GM21576 (cell line): ENCODE measurements around the gene PFKFB2.

Experiments
- ATAC-seq: cut with Tn5 transposase; IDR thresholded peaks from one replicate; pipeline ENCODE4 v1.9.1; 2021; ENCODE audit warnings: mild to moderate bottlenecking, moderate library complexity; ENCODE audit not compliant: unreplicated experiment

The PFKFB2 gene

DNA sequence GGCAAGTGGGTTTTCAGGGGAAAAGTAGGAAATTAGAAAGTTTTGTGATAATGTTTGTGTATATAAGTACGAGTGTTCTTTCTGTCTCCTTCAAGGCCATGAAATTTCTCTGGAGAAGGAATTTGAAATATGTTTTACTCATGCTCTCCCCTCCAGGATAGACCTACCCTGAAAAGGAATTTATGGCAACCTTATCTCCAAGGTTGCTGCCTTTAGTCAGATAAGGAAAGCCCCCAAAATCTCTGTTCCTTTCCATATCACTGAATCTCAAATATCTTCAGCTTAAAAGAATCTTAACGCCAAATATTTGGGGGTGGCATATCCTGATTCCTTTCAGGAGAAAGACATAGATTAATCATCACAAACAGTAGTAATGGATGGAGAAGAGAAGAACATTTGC, 35.1 kb downstream of the PFKFB2 start:
- no peak for ATAC-seq

DNA sequence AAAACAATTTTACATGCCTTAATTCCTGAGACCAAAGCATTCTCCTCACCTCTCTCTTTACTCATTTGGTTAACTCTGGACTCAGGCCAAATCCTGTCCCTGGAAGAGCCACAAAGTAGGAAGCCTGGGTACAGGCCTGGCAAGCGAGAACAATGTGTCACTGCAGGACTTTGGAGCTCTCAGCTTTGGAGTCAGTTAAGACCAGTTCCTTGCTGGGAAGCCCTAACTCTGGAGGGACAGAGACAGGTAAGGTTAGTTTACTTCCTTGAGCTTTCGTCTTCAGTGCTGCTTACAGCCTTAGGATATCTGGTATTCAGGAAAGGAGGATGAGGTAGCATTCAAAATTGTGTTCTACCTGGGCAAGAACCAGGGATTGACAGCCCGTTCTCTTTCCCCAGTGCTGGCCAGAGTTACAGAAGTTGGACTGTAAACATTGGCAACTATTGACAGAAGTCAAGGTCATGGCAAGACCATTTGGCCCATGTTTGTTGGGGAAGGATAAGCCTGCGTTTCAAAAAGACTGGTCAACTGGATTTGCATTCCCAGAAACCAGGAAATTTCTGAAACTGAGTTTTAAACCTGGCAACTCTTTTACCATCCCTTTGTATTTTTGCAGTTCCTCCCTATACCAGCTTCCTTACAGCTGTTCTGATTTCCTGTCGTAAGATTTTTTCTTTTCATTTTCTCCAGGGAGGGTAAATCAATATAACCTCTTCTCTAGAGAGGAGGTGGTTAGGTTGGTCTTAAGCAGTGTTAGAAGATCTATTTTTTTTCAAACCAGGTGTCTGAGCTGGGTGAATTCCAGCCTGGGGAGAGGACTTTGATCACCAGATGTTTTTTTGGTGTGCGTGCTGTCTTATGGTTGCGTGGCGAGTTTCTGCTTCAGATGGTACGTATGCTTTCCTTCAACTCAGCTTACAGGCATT, 35.9 kb downstream of the PFKFB2 start, which contains the start of gene C4BPB:
Gene C4BPB (plus strand): TSS at position 160 of the 926 bp plus-strand sequence. CDS start 672 bp downstream, at position 832.
- no peak for ATAC-seq

DNA sequence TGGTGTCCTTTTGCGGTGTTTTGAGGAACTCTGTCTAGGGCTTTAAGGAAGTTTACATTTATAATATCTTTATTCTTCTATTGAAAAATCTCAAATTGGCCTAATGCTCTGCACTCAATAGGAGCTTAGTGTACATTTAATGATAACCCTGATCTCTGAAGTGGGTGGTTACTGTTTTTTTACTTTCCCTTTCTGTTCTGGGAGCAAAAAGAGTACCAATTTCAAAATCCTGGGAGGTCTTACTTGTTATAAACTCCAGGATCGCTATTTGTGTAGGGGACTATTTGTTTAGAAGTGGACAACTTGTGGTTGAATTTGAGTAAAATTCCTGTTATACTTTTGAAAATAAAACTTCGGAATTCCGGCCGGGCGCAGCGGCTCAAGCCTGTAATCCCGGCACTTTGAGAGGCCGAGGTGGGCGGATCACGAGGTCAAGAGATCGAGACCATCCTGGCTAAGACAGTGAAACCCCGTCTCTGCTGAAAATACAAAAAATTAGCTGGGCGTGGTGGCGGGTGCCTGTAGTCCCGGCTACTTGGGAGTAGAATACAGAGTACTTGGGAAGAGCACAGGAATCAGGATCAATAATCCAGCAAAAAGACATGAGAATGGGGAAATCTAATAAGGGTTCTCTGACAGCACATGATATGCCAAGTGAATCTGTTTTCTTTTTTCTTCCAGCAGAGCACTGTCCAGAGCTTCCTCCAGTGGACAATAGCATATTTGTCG, 36.7 kb downstream of the PFKFB2 start:
- ATAC-seq: no peak

DNA sequence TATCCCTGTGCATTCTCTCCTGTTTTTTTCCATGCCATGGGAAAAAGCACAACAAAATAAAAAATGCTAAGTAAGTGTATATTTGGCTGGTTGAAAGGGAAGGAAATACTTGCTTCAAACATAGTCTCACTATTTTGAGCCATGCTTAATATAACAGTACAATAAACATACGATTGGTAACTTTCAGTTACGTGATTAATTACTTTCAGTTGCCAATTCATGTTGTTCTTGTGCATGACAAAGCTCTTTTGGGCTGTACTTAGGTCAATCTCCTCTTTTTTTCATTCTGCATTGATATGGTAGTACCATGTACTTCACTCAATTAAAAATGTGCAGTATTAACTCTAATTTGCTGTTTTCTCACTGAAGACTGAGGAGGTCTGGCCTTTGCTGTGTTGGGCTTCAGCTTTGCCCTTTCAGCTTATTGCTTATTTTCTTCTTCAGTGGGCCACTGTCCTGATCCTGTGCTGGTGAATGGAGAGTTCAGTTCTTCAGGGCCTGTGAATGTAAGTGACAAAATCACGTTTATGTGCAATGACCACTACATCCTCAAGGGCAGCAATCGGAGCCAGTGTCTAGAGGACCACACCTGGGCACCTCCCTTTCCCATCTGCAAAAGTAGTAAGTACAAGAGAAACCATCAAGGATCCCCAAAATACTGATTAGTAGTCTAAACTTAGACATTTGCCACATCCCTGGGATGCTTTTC, 38.3 kb downstream of the PFKFB2 start:
- no peak for ATAC-seq

DNA sequence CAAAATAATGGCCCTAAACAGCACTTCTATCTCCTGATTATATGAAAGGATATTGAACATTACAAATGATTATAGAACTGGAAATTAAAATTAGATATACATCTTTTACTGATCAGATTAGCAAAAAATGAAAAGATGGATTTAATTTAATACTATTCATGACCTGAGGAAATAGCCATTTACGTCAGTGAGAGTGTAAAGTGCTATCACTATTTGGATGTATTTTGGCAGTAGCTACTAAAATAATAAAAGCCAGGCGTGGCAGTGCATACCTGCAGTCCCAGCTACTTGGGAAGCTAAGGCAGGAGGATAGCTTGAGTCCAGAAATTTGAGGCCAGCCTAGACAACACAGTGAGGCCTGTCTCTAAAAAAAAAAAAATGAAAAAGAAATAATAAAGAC, 40.9 kb downstream of the PFKFB2 start:
- no peak for ATAC-seq

DNA sequence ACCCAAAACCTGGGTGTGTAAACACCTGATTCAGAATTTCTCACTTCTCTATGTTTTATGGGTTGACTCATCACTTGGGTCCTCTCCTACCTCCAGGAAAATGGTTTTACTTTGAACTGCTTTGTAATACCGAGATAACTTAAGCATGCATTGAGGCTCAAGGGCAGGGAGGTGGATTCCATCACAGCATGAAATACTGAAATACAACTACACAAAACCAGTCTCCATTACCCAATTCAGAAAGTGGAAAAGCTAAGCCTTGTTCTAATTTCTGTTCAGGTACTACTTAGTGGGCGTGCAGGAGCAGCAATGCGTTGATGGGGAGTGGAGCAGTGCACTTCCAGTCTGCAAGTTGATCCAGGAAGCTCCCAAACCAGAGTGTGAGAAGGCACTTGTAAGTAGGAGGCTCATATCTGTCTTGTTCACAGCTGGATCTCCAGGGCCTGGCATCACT, 44.8 kb downstream of the PFKFB2 start:
- peak; percentile 71 for ATAC-seq

DNA sequence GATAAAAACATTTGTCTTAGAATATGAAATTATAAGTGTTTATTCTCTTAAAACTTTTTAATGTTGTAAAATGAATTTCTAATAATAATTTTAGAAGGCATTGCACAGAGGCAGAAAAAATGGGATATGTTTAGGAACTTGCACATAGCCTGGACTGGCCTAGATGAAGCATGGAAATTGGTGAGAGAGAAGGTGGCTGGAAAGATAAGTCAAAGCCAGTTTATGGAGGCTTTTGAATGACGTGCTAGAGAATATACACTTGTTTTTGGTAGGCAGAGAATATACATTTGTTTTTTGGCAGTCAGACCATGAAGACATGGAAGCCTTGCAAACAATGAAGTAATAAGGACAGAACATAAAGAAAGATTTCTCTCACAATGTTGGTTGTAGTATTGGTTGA, 48.6 kb downstream of the PFKFB2 start:
- no peak for ATAC-seq

DNA sequence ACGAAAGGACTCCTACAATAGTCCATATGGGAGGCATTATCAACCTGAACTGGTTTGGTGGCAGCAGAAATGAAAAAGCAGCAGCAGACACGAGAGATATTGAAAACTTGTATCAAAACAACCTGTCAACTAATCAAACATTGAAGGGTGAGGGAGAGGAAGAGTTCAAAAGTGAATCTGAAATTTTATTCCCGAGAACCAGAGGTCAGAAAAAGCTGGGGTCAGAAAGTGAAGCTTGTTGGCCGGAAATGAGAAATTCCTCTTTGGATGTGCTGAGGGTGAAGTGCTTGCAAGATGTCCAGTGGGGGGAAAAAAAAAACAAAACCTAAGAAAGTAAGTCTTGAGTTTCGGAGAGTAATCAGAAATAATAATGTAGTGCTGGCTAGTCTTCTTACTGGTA, 49.1 kb downstream of the PFKFB2 start:
- ATAC-seq: no peak

DNA sequence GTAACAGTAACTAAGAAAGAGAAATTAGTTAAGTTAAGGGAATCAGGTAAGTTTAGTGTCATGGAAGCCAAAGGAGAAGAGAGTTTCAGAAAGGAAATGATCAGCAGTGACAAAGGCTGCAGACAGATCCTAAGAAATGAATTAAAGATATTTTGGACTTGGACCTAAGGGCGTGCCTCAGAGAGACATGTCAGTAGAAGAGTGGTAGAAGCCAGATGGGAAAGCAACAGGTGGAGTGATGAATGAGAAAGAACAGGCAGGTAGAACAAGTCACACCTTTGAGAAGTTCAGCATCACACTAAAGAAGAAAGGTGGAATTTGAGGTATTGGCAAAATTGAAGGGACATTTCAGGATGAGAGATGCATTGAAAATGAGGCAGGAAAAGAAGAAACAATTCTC, 49.6 kb downstream of the PFKFB2 start:
- ATAC-seq: no peak

DNA sequence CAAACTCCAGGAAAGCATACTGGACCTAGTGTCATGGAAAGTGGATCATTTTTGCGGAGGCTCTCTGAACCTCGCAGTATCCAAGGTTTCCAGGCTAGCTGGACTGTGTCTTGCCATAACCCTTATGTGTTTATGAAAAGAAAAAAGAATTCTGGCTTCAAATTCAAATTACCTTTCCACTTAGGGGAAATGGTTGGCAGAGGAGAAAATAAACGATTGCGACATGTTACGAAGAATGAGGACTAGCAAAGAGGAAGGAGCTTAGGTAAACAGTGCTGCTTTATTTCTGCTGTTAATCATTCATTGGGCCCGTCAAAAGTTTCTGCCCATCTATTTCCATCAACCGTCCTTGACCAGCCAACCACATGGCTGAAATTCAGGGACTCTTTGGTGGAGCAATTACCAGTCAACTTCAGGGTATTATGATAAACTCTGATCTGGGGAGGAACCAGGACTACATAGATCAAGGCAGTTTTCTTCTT, 50.9 kb downstream of the PFKFB2 start, which contains the start of gene C4BPA:
Gene C4BPA (plus strand): TSS at position 342 of the 482 bp plus-strand sequence. CDS start 8,793 bp downstream, outside the sequence.
- ATAC-seq: no peak

DNA sequence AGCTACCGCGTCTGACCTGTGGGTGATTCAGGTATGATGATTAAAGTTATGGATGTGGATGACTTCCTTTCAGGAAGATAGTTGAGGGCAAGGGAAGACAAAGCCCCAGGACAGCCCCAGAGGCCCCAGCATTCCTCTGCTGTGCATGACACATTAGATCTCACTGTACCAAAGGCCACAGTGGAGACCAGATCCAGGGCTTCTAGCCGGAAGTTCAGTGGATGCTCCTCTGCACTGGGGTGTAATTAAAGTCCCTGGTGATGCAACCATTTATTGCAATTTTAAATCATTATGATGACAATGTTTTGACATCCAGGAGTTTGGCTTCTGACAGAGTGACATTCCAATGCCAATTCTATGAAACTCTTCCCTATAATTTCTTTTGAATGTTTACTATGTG, 55.9 kb downstream of the PFKFB2 start:
- no peak for ATAC-seq

DNA sequence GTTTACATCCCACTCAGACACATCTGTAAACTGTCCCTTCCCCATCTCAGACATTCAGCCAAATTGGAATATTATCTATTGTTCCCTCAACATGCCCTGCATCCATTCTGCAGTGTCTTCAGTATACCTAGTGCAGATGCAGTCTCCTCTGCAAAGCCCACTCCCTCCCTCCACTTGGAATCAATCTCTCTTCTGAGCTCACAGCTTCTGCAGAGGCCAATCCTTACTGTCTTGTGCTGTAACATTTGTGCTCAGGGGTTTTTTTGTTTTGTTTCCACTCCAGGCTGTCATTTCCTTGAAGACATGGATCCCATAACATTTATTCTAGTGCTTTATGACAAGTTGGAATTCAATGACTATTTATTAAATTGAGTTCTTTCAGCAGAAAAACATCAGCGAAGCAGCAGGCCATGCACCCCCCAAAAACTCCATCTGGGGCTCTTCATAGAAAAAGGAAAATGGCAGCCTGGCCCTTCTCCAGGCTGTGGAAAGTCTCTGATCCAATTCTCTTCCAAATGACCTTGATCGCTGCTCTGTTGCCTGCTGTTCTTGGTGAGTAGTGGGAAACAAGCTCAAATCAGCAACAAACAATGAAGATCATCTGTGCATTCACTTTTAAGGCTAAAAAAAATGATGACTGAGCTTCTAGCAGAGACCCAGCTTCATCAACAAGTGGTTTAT, 59.7 kb downstream of the PFKFB2 start:
- no peak for ATAC-seq

DNA sequence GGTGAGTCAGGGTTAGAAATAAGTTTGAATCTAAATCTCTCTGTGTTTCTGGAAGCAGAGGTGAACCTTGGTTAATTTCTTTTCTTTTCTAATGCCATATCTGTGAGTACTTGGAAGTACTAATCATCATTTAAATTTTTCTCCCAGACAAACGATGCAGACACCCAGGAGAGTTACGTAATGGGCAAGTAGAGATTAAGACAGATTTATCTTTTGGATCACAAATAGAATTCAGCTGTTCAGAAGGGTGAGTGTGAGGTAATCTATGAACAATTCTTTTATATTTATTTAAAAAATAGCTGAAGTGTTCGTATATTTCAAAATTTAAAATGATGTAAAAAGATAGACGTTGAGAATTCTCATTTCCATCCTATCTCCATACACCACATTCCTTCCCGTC, 62.2 kb downstream of the PFKFB2 start:
- no peak for ATAC-seq

DNA sequence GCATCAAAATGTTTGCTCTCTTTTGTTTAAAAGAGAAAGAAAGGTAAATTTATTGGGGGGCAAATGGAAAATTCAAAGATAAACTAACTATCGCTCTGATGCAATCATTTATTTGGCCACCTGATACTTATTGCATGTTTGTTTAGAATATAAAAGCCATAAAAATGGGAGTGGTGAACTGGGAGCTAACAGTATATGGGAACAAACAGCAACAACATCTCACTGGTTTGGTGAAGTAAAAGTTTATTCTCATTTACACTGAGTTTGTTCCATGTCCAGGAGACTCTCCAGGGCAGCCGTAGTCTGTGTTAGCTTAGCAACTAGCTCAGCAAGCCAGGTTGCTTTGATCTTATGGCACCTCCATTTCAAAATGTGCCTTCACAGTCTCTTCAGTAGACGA, 71.3 kb downstream of the PFKFB2 start:
- ATAC-seq: no peak

DNA sequence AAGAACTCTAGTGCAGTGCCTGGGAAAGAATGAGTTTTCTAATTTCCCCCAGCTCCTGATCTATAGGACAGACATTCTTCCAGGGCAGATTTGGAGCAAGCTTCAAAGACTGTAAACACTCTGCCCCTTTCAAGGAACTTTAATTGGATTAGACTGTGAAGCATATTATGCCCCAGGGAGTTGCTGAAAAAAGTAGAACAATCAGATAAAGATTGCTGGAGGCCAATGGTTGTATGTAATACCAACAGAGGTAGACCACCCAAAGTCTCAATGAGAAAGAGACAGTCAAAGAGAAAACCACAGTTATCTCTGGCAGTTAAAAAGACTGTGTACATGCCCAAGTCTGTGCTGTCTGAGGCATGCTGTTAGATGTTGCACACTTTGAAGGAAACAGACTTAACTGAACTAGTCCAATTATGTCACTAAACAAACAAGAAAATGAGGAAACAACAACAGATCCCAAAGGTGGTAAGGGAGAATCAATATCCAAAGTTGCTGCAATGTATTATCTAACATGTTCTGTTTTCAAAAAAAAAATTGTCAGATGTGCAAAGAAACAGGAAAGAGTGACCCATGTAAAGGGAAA, 75.4 kb downstream of the PFKFB2 start:
- ATAC-seq: no peak

DNA sequence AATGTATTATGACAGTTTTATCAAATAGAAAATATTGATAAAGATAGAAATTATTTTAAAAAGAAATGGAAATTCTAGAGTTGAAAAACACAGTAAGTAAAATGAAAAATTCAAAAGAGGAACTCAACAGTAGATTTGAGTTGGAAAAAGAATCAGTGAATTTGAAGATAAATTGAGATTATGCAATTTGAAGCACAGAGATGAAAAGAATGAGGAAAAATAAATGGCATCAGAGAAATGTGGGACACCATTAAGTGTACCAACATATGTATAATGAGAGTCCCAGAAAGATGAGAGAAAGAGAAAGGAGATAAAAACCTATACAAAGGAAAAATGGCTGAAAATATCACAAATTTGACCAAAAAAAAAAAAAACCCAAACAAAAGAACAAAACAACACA, 76.0 kb downstream of the PFKFB2 start:
- ATAC-seq: no peak
